ENCODE measurements around the gene PLA2G12A. TPM values are rescaled to one million over a fixed set of nuclear protein-coding genes. Genes with fewer than 3 reads are reported as not detected.

The PLA2G12A gene
- total and polyA plus RNA-seq, 9 of the 15 experiments (the other 6 are each of a cell fraction or from before 2014, with no cell fraction given), result 24.2 to 226 (median 80.5) TPM

- TF ChIP-seq HINFP (tag; conservative IDR thresholded peaks at IDR 0.05; ENCODE audit: low read depth) (peak; percentile 85), TRIM24 (IDR thresholded peaks at IDR 0.05) (no peak), ZNF77 (CRISPR knock-in tag; IDR thresholded peaks at IDR 0.05) (no peak), ZNF444 (CRISPR knock-in tag; IDR thresholded peaks at IDR 0.05) (no peak), TFAP4 (CRISPR knock-in tag; IDR thresholded peaks at IDR 0.05; ENCODE audit: borderline replicate concordance) (peak; percentile 55), ZNF280B (CRISPR knock-in tag; IDR thresholded peaks at IDR 0.05) (no peak), PML (IDR thresholded peaks at IDR 0.05; ENCODE audit: low read length) (peak; percentile 69), NR0B1 (IDR thresholded peaks at IDR 0.05; ENCODE audit: partially characterized antibody) (no peak), CUX1 (CRISPR knock-in tag; IDR thresholded peaks at IDR 0.05) (no peak), NFE2 (IDR thresholded peaks at IDR 0.05; ENCODE audit: low read depth) (no peak), NR3C1 (CRISPR knock-in tag; IDR thresholded peaks at IDR 0.05) (no peak), PCBP1 (IDR thresholded peaks at IDR 0.05; ENCODE audit: low read depth, low read length, poor library complexity, severe bottlenecking) (no peak), LCOR (CRISPR knock-in tag; IDR thresholded peaks at IDR 0.05) (peak; percentile 72), ZBTB43 (CRISPR knock-in tag; IDR thresholded peaks at IDR 0.05) (no peak), SPI1 (IDR thresholded peaks at IDR 0.05; ENCODE audit: borderline replicate concordance, low read depth, low read length) (no peak)
Observed at GRCh38 chr4:109702950-109703663, 26.8 kb downstream of the PLA2G12A start, which contains the start of gene CASP6 (continued).

Data from K562 (cell line).